ENCODE results near the gene BPNT1. TPM values are rescaled to one million over a fixed set of nuclear protein-coding genes. Genes with fewer than 3 reads are reported as not detected.

BPNT1 gene
- total and polyA plus RNA-seq, 3 donors from 2014 or later, result 22.0 to 28.7 (median 23.1) TPM

- no peak for DNase-seq
- no peaks in the 10 kb centered on the region for H3K36me3 ChIP-seq (ENCODE audit: low read depth, missing control alignments)
- H3K4me3 ChIP-seq, result no peak overlapping the region
- H3K27me3 ChIP-seq, result no peaks in the 10 kb centered on the region
- no peaks in the 10 kb centered on the region for H3K4me1 ChIP-seq
- WGBS, 2 donors, result 96 to 99% methylated on average over 3 of the region's 3 CpGs
- intact Hi-C loops (cut with DNase I; ENCODE audit: low total_unique reads), result no loop called here
- no peak for TF ChIP-seq POLR2A (IDR thresholded peaks at IDR 0.05)
- no peak for TF ChIP-seq CTCF (IDR thresholded peaks at IDR 0.05)
- H3K9me3 ChIP-seq, result no peaks in the 10 kb centered on the region
- H3K27ac ChIP-seq, result no peak overlapping the region
These were observed 28.7 kb downstream of the BPNT1 start for GRCh38 chr1:220060876-220061275.

- no peaks in the 10 kb centered on the region for H3K4me1 ChIP-seq
- TF ChIP-seq CTCF (IDR thresholded peaks at IDR 0.05), result no peak
- TF ChIP-seq POLR2A (IDR thresholded peaks at IDR 0.05), result no peak
- intact Hi-C loops (cut with DNase I; ENCODE audit: low total_unique reads), result no loop called here
- no peak overlapping the region for H3K27ac ChIP-seq
- no peaks in the 10 kb centered on the region for H3K36me3 ChIP-seq (ENCODE audit: low read depth, missing control alignments)
- 86 to 96% methylated on average over 1 of the region's 1 CpG for WGBS, 2 donors
- H3K4me3 ChIP-seq, result no peak overlapping the region
- no peaks in the 10 kb centered on the region for H3K27me3 ChIP-seq
- no peaks in the 10 kb centered on the region for H3K9me3 ChIP-seq
- DNase-seq, result no peak
These were observed 33.2 kb downstream of the BPNT1 start for GRCh38 chr1:220056374-220056773.

- H3K4me1 ChIP-seq, result peaks cover 4% of the 10 kb centered on the region
- H3K9me3 ChIP-seq, result no peaks in the 10 kb centered on the region
- no peaks in the 10 kb centered on the region for H3K27me3 ChIP-seq
- intact Hi-C loops (cut with DNase I; ENCODE audit: low total_unique reads), result no loop called here
- 0% methylated on average over 22 to 52 of the region's 71 CpGs for WGBS, 2 donors
- DNase-seq, result peak; percentile 95
- H3K36me3 ChIP-seq (ENCODE audit: low read depth, missing control alignments), result no peaks in the 10 kb centered on the region
- peak within 1 kb of the TSS; percentile 64 to 91 for H3K4me3 ChIP-seq
- peak; percentile 60 to 92 (median 92) for TF ChIP-seq CTCF (IDR thresholded peaks at IDR 0.05)
- TF ChIP-seq POLR2A (IDR thresholded peaks at IDR 0.05), result no peak
- H3K27ac ChIP-seq, result peak within 1 kb of the TSS; percentile 78 to 82
These were observed 43.3 kb downstream of the BPNT1 start, which contains the start of gene EPRS1 for GRCh38 chr1:220046052-220046930. TSS of gene EPRS1 (minus strand) at chr1:220046505. CDS start at chr1:220046388, 117 bp downstream.

GRCh38 chr1:220045356-220046051 is 44.1 kb downstream of the BPNT1 start:
- no peaks in the 10 kb centered on the region for H3K9me3 ChIP-seq
- WGBS, 2 donors, result 19 to 20% methylated on average over 17 of the region's 17 CpGs
- peaks cover 4% of the 10 kb centered on the region for H3K4me1 ChIP-seq
- intact Hi-C loops (cut with DNase I; ENCODE audit: low total_unique reads), result no loop called here
- no peak for DNase-seq
- peak overlapping the region; percentile 64 to 91 for H3K4me3 ChIP-seq
- H3K27me3 ChIP-seq, result no peaks in the 10 kb centered on the region
- H3K36me3 ChIP-seq (ENCODE audit: low read depth, missing control alignments), result no peaks in the 10 kb centered on the region
- TF ChIP-seq POLR2A (IDR thresholded peaks at IDR 0.05) (no peak), CTCF (IDR thresholded peaks at IDR 0.05) (no peak)
- peak overlapping the region; percentile 78 to 82 for H3K27ac ChIP-seq
